Measurements from ENCODE around the gene C1QTNF8. TPM values are rescaled to one million over a fixed set of nuclear protein-coding genes. Genes with fewer than 3 reads are reported as not detected.

Gene C1QTNF8
- total and polyA plus RNA-seq, 4 donors, result not detected

- TF ChIP-seq FOXA2 (IDR thresholded peaks at IDR 0.05), result no peak
- TF ChIP-seq CTCF (IDR thresholded peaks at IDR 0.05; ENCODE audit: low read depth, low read length, missing input control), result no peak
- no peak for TF ChIP-seq HNF4A (conservative IDR thresholded peaks at IDR 0.05)
- no peak for TF ChIP-seq YY1 (IDR thresholded peaks at IDR 0.05)
- no peak for TF ChIP-seq SP1 (IDR thresholded peaks at IDR 0.05)
- TF ChIP-seq ATF3 (IDR thresholded peaks at IDR 0.05), result no peak
- no peak for TF ChIP-seq ZBTB33 (IDR thresholded peaks at IDR 0.05)
- TF ChIP-seq FOXA1 (IDR thresholded peaks at IDR 0.05), result no peak
- no peak for TF ChIP-seq EGR1 (IDR thresholded peaks at IDR 0.05; ENCODE audit: low read depth in 2 of 2)
- TF ChIP-seq RAD21 (IDR thresholded peaks at IDR 0.05), result no peak
- TF ChIP-seq RXRA (IDR thresholded peaks at IDR 0.05), result no peak
- TF ChIP-seq TAF1 (conservative IDR thresholded peaks at IDR 0.05), result no peak
- no peak for TF ChIP-seq MAX (IDR thresholded peaks at IDR 0.05)
- TF ChIP-seq REST (IDR thresholded peaks at IDR 0.05), result no peak
- no peak for TF ChIP-seq HNF4G (IDR thresholded peaks at IDR 0.05)
- no peak for TF ChIP-seq NR2F2 (IDR thresholded peaks at IDR 0.05)
- H3K9me3 ChIP-seq (ENCODE audit: control insufficient read depth in 4 of 4, low read length in 3 of 4), result no peaks in the 10 kb centered on the region
- no peak for DNase-seq (ENCODE audit: low spot score)
- 72% methylated on average over 17 of the region's 17 CpGs for WGBS
- H3K36me3 ChIP-seq (ENCODE audit: control insufficient read depth in 4 of 4, insufficient read depth in 3 of 4, low read depth in 1 of 4, low read length in 3 of 4), result no peaks in the 10 kb centered on the region
- no peaks in the 10 kb centered on the region for H3K27me3 ChIP-seq (ENCODE audit: control insufficient read depth in 4 of 4, insufficient read depth in 4 of 4, low read length in 3 of 4)
- no peak overlapping the region for H3K27ac ChIP-seq (ENCODE audit: low read depth in 1 of 2, low read length in 2 of 2)
- H3K4me1 ChIP-seq (ENCODE audit: control insufficient read depth in 4 of 4, insufficient read depth in 4 of 4, low read length in 3 of 4), result peaks cover 0 to 1% (median 0%) of the 10 kb centered on the region in 4 donors
- no peak overlapping the region for H3K4me3 ChIP-seq (ENCODE audit: low read depth in 1 of 3, low read length in 3 of 3)
- H3K9ac ChIP-seq (ENCODE audit: low read depth in 1 of 2, low read length in 2 of 2), result no peak overlapping the region
Measured at GRCh38 chr16:1126044-1126443, 30.0 kb upstream of the C1QTNF8 start.

- Histone ChIP-seq H3K27ac (ENCODE audit: low read depth in 1 of 2, low read length in 2 of 2) (no peak overlapping the region), H3K9ac (ENCODE audit: low read depth in 1 of 2, low read length in 2 of 2) (no peak overlapping the region), H3K36me3 (ENCODE audit: control insufficient read depth in 4 of 4, insufficient read depth in 3 of 4, low read depth in 1 of 4, low read length in 3 of 4) (no peaks in the 10 kb centered on the region), H3K9me3 (ENCODE audit: control insufficient read depth in 4 of 4, low read length in 3 of 4) (no peaks in the 10 kb centered on the region), H3K4me3 (ENCODE audit: low read depth in 1 of 3, low read length in 3 of 3) (no peak overlapping the region), H3K27me3 (ENCODE audit: control insufficient read depth in 4 of 4, insufficient read depth in 4 of 4, low read length in 3 of 4) (no peaks in the 10 kb centered on the region), H3K4me1 (ENCODE audit: control insufficient read depth in 4 of 4, insufficient read depth in 4 of 4, low read length in 3 of 4) (no peaks in the 10 kb centered on the region)
- 66% methylated on average over 18 of the region's 18 CpGs for WGBS
- DNase-seq (ENCODE audit: low spot score), result no peak
- TF ChIP-seq HNF4A (conservative IDR thresholded peaks at IDR 0.05) (no peak), GABPA (IDR thresholded peaks at IDR 0.05 in 1 of 2, conservative IDR thresholded peaks at IDR 0.05 in 1 of 2) (no peak), REST (IDR thresholded peaks at IDR 0.05) (no peak), ZBTB33 (IDR thresholded peaks at IDR 0.05) (no peak), SP1 (IDR thresholded peaks at IDR 0.05) (no peak)
Measured at GRCh38 chr16:1125471-1125870, 29.4 kb upstream of the C1QTNF8 start.

Measured in liver (tissue), 9 donors.